GM12878 (cell line): ENCODE results near the gene RPUSD1. TPM values are rescaled to one million over a fixed set of nuclear protein-coding genes. Genes with fewer than 3 reads are reported as not detected.

Experiments
- ATAC-seq: fragments of 200-7000 bp; cut with Tn5 transposase; 3 replicates; pipeline ENCODE4 v1.9.1; 2020; ENCODE audit warnings: mild to moderate bottlenecking, moderate library complexity
- BruUV-seq: library from RNA; stranded (reverse); fragments of 400-500 nt; replicated peaks from 2 replicates; lab custom pipeline; 2021; lab: Mats Ljungman, UMichigan
- CTCF ChIA-PET: fragments of 300-600 bp; sonication (Branson Sonifier 250); formaldehyde crosslinking; extraction: SDS; loops from one replicate; lab custom pipeline; 2021; ENCODE audit warnings: inconsistent platforms; lab: Yijun Ruan, JAX
- POLR2A ChIA-PET: fragments of 350-600 bp; formaldehyde crosslinking; extraction: SDS; loops from one replicate; lab custom pipeline; 2021; ENCODE audit warnings: inconsistent platforms; lab: Charles Lee
- RAD21 ChIA-PET: fragments of 300-600 bp; sonication (Branson Sonifier 250); formaldehyde crosslinking; loops from one replicate; lab custom pipeline; 2023; ENCODE audit warnings: antibody characterized with exemption; ENCODE audit not compliant: unreplicated experiment; lab: Charles Lee
- SMC1A ChIA-PET: fragments of 300-600 bp; sonication (Branson Sonifier 250); formaldehyde crosslinking; loops from one replicate; lab custom pipeline; 2023; ENCODE audit not compliant: unreplicated experiment, uncharacterized antibody; lab: Charles Lee
- DNase-seq: peaks from one replicate; pipeline ENCODE4 v3.0.0-alpha.2; 2011; ENCODE audit warnings: low read depth, low spot score
- FAIRE-seq: peaks from 3 replicates; lab custom pipeline; 2011; peaks lifted over from hg19 to GRCh38; lab: Jason Lieb, UNC
- H2AFZ ChIP-seq: 2 replicates; pipeline ENCODE4 v1.6.0; 2011; ENCODE audit warnings: low read depth, low read length, control low read depth; ENCODE audit not compliant: control insufficient read depth
- H3K27ac ChIP-seq: 2 replicates; pipeline ENCODE4 v1.5.1; 2011; ENCODE audit warnings: control low read depth; ENCODE audit not compliant: control insufficient read depth, insufficient read depth
- H3K27me3 ChIP-seq, 2 experiments: replicated peaks in 1 of 2; 2 replicates each; pipeline versions ENCODE4 v1.6.0 to v1.6.1; 2011; ENCODE audit warnings: low read length in 1 of 2; ENCODE audit not compliant: control insufficient read depth in 2 of 2, insufficient read depth in 2 of 2
- H3K36me3 ChIP-seq, 2 experiments: 2 replicates each; pipeline ENCODE4 v1.5.1; 2011; ENCODE audit warnings: low read length in 1 of 2; ENCODE audit not compliant: control insufficient read depth in 2 of 2, insufficient read depth in 2 of 2
- H3K4me1 ChIP-seq: 2 replicates; pipeline ENCODE4 v1.6.1; 2011; ENCODE audit warnings: mild to moderate bottlenecking, low read length, moderate library complexity, mixed read lengths; ENCODE audit not compliant: control insufficient read depth, insufficient read depth
- H3K4me2 ChIP-seq: 2 replicates; pipeline ENCODE4 v1.6.0; 2011; ENCODE audit warnings: control low read depth; ENCODE audit not compliant: control insufficient read depth, insufficient read depth
- H3K4me3 ChIP-seq: fragments of 200-600 bp; sonication (generic); 2 replicates; pipeline ENCODE4 v1.5.1; 2016
- H3K79me2 ChIP-seq: 2 replicates; pipeline ENCODE4 v1.6.0; 2011; ENCODE audit warnings: low read length; ENCODE audit not compliant: control insufficient read depth, insufficient read depth
- H3K9ac ChIP-seq: 2 replicates; pipeline ENCODE4 v1.8.0; 2011; ENCODE audit warnings: low read length, control low read depth, mixed read lengths; ENCODE audit not compliant: control insufficient read depth, insufficient read depth
- H3K9me3 ChIP-seq: replicated peaks from 3 replicates; pipeline ENCODE4 v1.5.1; 2011; ENCODE audit warnings: mild to moderate bottlenecking, low read length; ENCODE audit not compliant: control insufficient read depth, insufficient read depth
- H4K20me1 ChIP-seq: 2 replicates; pipeline ENCODE4 v1.6.0; 2011; ENCODE audit not compliant: control insufficient read depth, insufficient read depth
- BCLAF1 ChIP-seq: fragments of 450-650 bp; IDR thresholded peaks from 2 replicates; pipeline ENCODE4 v1.6.1; 2017; ENCODE audit warnings: antibody characterized with exemption, mild to moderate bottlenecking, moderate library complexity
- CEBPZ ChIP-seq: fragments of 150-350 bp; IDR thresholded peaks from 2 replicates; pipeline ENCODE4 v1.6.1; 2016; ENCODE audit warnings: low read depth, low read length
- MEF2B ChIP-seq: fragments of 450-650 bp; IDR thresholded peaks from 2 replicates; pipeline ENCODE4 v1.6.1; 2018; ENCODE audit warnings: mild to moderate bottlenecking, moderate library complexity; ENCODE audit not compliant: partially characterized antibody, poor library complexity, severe bottlenecking
- ZBTB4 ChIP-seq: fragments of 450-650 bp; formaldehyde crosslinking; IDR thresholded peaks from 2 replicates; pipeline ENCODE4 v1.4.0; 2022; ENCODE audit warnings: mild to moderate bottlenecking, moderate library complexity
- WGBS: methylation state at CpG from one replicate; pipeline ENCODE4 v1.1.6; 2016; ENCODE audit warnings: low lambda C conversion rate; ENCODE audit not compliant: insufficient replicate concordance, insufficient coverage; ENCODE audit errors: missing lambda C conversion rate; 5-methylcytosine and 5-hydroxymethylcytosine counted together
- in situ Hi-C: fragments of 300-500 bp; cut with MboI; formaldehyde crosslinking; loops from 9 replicates; pipeline ENCODE4 v1.14.3; 2018; ENCODE audit warnings: mixed read lengths
- intact Hi-C: fragments of 100-400 bp; cut with micrococcal nuclease; formaldehyde crosslinking; loops from one replicate; pipeline ENCODE4 v1.14.2; 2022; ENCODE audit not compliant: unreplicated experiment
- polyA plus RNA-seq, 11 experiments: library from polyadenylated mRNA; depleted of rRNA in 4 of 11; unstranded in 6 of 11; stranded (reverse) in 5 of 11; fragments of >200 nt; fragmentation: Nextera tagmentation in 4 of 11; fragmentation: Illumina TruSeq in 1 of 11; extraction: Ambion mirVana in 4 of 11; extraction: Trizol in 1 of 11; gene quantifications; 1 replicate in 1 of 11; 2 replicates in 10 of 11; pipeline versions ENCODE4 v1.2.1 to v1.2.3, GENCODE V29; 2011 to 2016; ENCODE audit warnings: inconsistent platforms in 2 of 11, missing spikeins in 2 of 11, low read depth in 1 of 11
- total RNA-seq, 4 experiments: library from RNA; depleted of rRNA in 3 of 4; stranded (reverse); fragments of >200 nt in 3 of 4; fragmentation: Illumina TruSeq in 1 of 4; extraction: Trizol in 1 of 4; gene quantifications; 2 replicates each; pipeline versions ENCODE4 v1.2.1 to v1.2.3, GENCODE V29; 2013 to 2021

Gene RPUSD1
- total and polyA plus RNA-seq, 10 of the 15 experiments (the other 5 are each of a cell fraction or from before 2014, with no cell fraction given): 0.55 to 49.9 (median 21.1) TPM

DNA sequence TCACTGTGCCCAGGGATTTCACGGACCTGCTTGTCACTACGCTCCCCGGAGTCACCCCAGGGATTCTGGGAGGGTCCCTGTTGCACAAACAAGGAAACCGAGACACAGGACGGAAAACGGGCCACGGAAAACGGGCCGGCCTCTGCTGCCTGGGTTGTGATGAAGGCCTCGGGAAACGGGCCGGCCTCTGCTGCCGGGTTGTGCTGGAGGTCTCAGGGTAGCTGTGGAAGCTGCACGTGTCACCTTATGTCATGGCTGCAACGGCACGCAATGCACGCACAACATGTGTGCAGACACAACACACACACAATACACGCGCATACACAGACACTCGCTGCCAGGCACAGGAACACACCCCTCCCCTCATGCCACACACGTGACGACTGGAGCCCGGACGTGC lies 39.3 kb upstream of the RPUSD1 start:
- ChIA-PET RAD21 (no interaction called here), POLR2A (no interaction called here), SMC1A (no interaction called here), CTCF (no interaction called here)
- H2AFZ ChIP-seq: no peak overlapping the region
- TF ChIP-seq ZBTB4 (CRISPR knock-in tag) (no peak), CEBPZ (no peak), BCLAF1 (no peak), MEF2B (no peak)
- H3K9me3 ChIP-seq: no peaks in the 10 kb centered on the region; the same call in 2 of the 3 replicates
- no peak overlapping the region for H3K4me3 ChIP-seq
- FAIRE-seq: no peak
- H4K20me1 ChIP-seq: no peaks in the 10 kb centered on the region
- no peak overlapping the region for H3K4me2 ChIP-seq
- no peak overlapping the region for H3K9ac ChIP-seq
- no peak overlapping the region for H3K27ac ChIP-seq
- DNase-seq: no peak
- in situ Hi-C loops: no loop called here
- H3K27me3 ChIP-seq: no peaks in the 10 kb centered on the region
- no TSS peak for BruUV-seq
- no peak for ATAC-seq
- intact Hi-C loops: no loop called here
- no peaks in the 10 kb centered on the region for H3K79me2 ChIP-seq
- WGBS: 77% methylated on average over 23 of the region's 24 CpGs
- no peaks in the 10 kb centered on the region for H3K36me3 ChIP-seq
- no peaks in the 10 kb centered on the region for H3K4me1 ChIP-seq
